Activated T-helper 1 cell treated with anti-CD3 and anti-CD28 coated beads, Interleukin-2, amount 50 U/mL, for 16 hours (primary cell): Measurements from ENCODE around the gene SRGAP2B.
"Not testable (repeated sequence)": the region's sequence is repeated elsewhere in the genome, so short reads cannot be mapped to it uniquely, and the experiment has no call there.

ENCODE experiments used
- DNase-seq, 2 donors: peaks; one replicate each; pipeline ENCODE4 v3.0.0-alpha.2; 2020; ENCODE audit warnings: low read depth in 1 of 2, low spot score in 1 of 2

SRGAP2B gene

DNA sequence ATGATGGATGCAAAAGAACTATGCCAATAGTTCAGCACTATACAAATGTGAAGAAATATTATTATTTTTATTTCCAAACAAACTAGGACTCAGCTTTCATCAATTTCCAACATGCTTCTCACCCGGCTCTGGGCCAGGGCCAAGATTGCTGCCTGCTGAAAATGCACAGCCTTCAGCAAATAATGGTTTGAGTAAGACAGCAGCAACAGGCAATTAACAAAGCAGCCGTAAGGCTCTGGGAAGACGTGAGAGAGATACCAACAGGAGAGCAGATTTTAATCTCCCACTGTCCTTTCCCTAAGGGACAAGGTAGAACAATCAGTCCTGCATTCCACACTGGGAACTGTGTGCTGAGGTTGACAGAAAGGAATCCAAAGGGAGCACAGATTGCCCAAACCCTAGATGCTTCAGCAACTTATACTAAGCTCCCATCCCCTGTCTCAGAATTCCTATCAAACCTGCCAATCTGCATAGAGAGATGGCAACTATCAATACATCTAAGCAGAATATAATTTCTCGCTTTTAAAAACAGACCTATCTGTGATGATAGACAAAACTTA lies 134.1 kb downstream of the SRGAP2B start:
- not testable (repeated sequence) for DNase-seq

DNA sequence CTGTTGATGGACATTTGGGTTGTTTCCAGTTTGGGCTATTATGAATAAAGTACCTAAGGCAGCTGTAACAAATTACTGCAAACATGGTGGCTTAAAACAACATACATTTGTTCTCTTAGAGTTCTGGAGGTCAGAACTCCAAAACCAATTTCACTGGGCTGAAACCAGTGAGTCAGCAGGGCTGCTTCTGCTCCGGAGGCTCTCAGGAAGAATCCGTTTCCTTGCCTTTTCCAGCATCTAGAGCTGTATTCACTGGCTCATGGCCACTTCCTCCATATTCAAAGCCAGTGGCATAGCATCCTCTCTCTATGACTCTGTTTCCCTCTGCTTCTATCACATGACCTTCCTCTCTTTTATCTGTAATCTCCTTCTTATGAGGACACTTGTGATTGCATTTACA lies 146.7 kb downstream of the SRGAP2B start:
- DNase-seq, result not testable (repeated sequence)

DNA sequence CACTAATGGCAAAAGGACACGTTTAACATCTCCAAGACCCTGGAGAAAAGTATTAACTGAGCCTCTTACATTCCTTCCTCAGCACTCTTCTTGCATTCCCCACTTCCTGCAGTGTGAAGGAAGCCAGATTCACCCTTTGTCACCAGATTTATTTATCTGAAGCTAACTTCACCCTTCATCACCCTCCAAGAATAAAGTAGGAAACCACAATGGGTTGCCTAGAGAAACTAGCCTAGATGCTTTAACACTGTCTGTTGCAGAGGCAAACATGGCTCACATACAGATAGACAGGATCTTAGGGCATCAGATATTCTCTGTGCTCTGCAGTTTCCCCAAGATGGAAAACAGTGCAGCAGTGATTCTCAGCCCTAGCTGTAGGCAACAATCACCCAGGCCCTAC lies 147.6 kb downstream of the SRGAP2B start:
- DNase-seq, result not testable (repeated sequence)

DNA sequence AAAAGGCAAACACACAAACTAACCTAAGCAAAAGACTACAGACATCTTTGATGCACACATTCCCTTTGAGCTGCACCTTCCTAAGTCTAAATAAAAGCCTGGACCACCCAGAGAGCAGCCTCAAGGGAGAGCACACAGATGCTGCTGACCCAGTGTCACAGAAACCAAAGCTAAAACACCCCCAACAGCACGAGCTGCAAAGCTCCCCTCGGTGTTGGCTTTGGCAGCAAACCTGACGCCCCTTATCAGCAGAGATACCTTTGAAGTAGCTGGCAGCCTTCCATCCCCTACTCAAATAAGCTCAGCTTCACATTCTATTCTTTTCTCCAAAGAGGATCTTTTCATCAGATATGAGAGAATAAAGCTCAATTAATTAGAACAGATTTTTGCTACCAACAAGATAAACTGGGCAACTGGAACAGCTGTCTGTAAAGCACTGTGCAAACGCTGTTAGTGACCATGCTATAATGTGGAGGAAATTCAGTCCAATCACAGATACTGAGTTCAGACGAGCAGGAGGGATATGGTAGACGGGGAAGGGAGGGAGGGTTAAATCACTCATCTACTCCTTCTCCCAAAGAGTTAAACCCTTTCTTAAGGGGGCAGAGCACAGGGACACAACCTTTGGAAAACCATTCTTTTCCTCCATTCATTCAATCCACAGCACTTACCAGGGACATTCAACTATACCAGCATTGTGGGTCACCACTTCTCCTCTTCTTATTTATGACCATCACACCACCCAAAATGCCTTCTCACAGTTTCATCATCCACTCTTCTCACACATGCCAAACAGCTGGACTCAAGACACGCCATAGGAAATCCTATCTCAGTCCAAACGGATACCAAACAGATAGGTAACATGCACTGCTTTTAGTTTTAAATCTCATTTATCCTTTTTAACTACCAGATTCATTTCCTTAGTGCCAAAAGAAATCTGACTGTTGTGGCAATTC lies 148.3 kb downstream of the SRGAP2B start:
- DNase-seq, result not testable (repeated sequence)

DNA sequence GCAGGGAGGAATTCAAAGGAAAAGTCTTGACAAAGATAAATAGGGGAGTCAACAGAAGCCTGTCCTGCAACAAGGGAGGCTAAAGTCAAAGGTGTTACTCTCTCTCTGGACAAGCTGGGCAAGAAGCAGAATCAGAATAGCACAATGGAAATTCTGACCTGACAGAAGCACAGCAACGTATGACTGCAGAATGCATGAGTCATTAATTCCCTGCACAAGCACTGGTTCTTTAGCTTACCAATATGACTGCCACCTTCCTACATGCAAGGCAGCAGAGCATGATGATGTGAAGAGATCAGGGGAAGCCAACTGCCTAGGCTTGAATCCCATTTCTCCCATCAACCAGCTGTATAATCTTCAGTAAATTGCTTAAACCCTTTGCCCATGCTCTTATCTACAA lies 153.4 kb downstream of the SRGAP2B start:
- DNase-seq, result not testable (repeated sequence)

DNA sequence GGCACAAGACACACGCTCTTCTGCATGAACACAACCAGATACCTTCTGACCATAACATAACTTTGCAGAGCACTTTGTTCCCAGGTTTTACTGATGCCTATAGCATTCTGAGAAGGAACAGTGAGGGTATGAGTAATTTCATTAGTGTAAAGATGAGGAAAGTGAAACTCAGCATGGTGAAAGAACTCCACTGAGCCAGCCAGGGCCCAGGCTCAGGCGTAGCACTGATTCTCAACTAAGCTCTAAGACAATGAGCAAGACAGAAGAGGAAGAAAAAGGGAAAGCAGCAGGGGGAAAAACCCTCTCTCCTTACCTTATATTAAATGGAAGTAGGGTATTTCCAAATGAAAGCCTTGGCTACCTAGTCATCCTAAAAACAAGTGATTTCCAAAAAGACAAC lies 155.1 kb downstream of the SRGAP2B start:
- DNase-seq, result not testable (repeated sequence)

DNA sequence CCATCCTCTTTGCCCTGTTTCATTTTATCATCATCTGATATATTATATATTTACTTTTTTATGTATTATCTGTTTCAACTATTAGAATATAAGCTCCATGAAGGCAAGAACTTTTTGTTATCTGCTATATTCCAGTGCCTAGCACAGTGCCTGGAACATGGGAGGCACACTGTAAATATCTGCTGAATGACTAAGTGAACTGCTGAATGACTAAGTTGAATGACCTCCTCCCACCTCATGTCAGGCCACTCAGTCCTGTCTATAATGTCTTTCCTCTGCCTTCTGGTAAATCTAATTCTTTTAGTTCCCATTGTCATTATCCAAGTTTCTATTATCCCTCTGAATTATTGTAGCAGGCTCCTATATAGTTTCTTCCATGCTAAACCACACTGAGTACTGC lies 156.5 kb downstream of the SRGAP2B start:
- not testable (repeated sequence) for DNase-seq

DNA sequence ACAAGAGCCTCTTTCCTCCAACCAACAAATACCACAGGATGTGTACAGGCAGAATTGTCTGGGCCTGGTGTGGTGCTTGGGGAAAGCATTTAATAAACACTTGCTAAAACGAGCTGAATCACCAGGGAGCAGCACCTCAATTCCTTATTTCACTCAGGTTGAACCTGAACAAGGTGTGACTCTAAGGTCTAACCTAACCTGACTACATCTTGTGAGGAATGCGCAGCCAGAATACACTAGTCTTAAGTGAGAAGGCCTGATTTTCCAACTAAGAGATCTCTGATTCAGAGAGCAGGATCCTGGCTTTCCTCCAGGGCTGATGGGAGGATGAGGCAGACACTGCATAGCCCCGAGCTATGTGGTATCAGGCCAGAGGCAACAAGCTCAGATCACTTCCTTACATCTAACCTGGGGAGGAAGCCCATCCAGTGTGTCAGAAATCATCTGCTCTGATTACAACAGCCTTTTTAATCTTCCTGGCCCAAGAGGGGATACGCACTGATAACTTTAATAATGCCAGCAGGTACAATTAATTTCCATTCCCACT lies 158.9 kb downstream of the SRGAP2B start:
- DNase-seq, result not testable (repeated sequence)

DNA sequence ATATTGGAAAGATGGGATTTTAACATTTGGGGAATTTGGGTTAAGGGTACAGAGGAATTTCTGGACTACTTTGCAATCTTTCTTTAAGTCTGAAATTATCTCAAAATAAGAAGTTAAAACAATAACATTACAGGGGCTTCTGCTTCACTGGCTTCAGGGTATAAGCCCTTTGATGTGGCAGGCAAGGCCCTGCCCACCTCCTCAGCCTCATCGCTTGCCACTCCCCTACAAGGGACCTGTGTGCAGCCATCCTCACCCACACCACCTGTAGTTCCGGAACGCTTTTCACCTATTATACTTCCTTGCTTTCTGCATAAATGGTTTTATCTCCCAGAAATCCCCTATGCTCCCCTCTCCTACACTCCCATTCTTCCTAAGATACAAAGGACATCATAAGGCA lies 159.8 kb downstream of the SRGAP2B start:
- not testable (repeated sequence) for DNase-seq

DNA sequence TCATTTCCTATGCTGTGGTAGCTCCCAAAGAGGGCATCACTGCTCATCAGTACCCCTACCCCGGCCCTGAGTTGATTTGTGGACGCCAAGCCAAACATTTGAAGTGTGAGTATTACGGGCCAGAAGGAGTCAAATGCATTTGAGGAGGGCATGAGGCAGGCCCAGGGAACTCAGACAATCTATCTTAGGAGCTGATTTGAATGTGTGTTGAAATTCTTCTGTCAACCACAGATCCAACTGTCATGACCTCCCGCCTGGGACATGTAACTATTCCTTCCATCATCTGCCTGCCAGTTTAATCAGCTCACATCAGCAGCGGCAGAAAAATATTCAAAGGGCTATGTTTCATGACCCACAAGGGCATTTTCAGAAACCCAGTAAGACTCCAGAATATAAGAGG lies 162.1 kb downstream of the SRGAP2B start:
- not testable (repeated sequence) for DNase-seq

DNA sequence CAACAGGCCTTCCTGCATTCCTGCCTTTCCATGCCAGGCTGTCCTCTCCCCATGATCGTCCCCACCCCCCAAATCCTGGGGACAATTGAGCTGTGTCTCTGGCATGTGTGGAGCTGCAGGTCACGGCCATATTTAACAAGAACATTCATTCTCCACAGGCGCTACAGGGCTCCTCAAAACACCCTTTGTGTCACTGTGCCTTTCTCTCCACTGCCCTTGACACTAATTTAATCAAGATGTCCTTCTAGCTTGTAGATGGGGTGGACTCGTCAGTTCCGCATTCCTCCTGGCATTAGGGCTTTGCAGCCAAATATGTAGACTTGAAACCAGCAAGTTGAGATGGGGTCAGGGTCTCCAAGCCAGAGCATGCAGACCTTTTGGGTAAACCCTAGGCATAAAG lies 163.0 kb downstream of the SRGAP2B start:
- DNase-seq, result not testable (repeated sequence)

DNA sequence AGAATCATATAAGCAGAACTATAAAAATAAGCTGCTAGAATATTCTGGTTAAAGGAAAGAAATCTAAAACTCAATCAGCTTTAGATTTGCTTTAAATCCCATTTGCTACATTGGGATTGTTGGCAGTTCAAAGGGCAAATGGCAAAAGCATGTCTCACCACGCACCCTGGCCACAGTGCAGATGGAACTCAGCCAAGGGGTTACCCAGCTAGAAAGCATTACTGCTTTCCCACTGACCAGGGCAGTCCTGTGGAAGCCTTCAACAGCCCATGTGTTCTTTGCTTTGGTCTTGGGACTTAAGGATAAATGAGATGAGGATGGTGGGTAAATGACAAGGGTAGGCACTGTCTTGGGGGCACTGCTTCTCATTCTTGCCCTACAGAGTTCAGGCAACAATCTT lies 163.6 kb downstream of the SRGAP2B start:
- not testable (repeated sequence) for DNase-seq

DNA sequence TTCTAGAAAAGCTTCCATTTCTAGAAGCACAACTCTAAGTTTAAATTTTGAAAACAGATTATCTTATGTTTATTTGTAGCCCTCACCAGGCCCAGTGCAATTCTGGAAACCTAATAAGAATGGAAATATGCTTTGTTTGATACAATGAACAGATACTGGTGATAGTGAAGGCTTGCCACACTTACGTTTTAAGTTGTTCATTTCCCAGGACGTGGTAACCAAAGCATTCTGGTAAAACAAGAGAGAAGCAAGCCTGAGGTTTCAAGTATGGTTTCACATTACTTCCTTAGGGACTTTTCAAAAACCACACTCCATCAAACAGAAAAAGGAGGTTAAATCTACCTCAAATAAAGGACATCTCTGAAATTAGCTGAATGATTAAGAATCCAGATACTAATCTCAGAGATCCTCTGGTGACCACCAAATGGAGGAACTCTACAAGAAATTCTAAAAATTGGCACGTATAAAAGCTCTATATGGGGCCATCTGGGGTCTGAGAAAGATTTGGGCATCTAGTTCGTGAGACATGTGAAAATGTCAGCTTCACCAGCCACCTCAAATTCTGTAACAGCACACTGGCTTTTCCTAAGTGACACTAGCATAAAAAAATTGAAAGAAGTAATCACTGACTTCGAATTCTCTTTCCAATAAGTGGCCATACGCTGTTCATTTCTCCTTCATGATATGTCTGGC lies 164.9 kb downstream of the SRGAP2B start:
- DNase-seq, result not testable (repeated sequence)

DNA sequence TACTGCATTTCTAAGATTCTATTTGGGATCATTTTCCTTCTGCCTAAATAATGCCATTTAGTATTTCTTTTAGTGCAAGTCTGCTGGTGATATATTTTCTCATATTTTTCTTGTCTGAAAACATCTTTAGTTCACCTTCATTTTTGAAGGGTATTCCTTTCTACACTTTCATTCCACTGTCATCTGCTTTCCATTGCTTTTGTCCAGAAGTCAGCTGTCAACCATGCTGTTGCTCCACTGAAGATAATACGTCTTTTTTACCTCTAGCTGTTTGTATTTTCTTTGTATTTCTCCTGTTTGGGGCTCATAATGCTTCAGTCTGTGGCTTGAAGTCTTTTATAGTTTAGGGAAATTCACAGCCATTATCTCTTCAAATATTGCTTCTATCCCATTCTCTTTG lies 167.8 kb downstream of the SRGAP2B start:
- DNase-seq, result not testable (repeated sequence)

DNA sequence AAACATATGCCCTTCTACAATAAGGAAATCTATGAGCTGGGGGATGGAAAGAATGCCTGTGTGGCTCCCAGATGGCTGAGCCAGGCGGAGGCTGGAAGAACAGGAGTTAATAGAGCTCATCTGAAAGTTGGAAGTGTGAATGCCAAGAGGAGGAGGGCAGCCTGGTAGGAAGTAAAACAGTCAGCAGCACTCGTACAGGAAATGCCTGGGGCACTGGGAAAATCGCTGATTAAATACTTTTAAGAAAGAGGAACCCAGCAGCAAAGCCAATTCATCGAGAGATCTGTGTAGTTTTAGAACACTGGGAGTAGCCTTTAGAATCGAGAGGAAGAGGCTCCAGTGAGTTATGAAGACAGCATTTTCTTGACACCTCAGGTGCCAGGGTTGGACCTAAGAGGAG lies 171.5 kb downstream of the SRGAP2B start:
- not testable (repeated sequence) for DNase-seq

DNA sequence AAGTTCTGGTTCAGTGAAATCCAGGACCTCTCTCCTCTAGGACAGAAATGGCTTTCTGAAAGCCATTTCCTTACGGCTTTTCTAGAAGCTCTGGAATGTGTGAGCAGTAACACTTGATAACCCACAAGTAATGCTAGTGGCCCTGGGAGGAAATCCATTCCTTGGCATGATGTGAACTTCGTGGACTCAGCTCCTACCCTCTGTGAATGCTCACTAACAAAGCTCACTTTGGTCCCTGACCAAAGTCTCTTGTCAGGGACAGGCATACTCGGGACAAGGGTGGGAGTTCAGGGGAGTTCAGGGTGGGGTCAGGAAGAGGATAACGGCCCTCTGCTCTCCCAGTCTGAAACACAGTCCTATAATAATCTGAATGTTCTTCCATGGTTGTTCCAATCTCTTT lies 172.3 kb downstream of the SRGAP2B start:
- not testable (repeated sequence) for DNase-seq

DNA sequence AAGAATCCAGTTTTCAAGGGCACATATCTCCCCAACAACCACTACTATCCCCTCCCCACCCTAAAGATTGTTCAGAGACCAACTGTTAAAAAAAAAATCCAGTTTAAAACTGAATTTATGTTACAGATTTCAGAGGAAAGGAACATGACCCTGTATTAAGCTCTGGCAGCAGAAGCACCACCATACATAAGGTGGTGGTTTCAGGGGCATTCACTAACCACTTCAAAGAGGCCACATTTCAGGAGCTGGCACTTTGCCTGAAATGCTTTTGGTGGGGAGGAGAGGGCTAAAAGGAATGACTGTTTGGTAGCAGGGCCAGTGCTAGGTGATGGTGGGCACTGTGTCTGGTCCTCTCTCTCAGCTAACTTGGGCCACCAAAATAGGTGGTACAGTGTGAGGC lies 176.0 kb downstream of the SRGAP2B start:
- not testable (repeated sequence) for DNase-seq

DNA sequence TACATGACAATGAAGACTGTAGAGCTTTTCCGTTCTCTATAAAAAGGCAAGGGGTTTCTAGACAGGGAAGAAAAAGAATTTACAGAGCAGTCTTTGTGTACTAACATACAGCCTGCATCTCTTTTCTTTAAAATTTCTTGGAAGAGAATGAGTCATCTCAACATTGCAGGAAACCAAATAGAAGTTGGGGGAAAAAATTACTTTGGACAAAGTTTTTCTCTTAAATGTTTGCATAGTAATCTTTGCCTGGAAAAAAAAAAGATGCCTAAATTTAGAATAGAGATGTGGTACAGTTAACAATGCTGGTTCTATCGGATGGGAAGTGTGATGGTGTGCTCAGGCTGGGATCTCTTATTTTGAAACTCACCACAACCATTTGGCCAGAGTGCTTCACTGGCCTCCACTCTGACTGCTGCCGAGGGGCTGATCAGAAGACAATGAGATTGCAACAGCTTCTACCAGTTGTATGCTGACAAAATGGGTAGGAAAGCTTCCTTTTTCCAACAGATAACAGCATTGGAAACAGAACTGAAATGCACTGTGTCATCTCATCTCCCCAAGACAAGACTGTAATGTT lies 177.0 kb downstream of the SRGAP2B start:
- DNase-seq, result not testable (repeated sequence)

DNA sequence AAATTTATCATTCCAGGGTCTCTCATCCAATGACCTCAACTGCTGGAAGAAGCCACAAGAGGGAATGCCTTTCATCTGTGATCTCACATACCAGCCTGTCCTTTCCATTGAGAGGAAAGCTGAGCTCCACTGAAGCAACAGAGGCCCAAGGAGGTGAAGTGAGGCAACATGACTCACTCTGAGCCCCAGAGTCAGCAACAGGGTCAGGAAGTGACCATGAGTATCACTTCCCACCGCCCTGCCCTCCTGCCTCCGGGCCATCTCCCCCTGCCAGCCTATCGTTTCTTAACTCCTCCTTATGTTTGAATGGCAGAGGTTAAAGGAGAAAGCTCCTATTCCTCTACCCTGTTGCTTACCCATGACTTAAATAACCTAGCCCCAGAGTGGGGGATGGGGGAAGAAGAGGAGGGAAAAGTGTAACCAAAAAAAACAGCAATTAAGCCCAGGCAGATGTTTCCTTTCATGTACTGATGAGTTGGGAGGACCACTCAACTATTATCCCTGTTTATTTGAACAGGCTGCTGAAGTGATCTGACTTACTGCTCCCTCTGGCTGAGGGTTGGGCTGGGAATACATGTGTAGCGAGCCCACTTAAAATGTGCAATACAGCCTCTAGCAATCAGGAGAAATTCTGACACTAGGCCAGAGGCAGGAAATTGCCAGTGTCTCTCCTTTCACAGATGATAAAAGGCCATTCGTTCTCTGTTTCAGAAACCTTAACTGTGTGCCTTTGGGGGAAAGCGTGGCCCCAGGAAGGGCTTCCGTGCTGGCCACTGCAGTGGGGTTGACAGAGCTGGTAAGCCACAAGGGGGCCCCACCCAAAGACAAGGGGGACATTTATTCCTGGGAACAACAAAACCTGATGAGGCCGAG lies 177.7 kb downstream of the SRGAP2B start:
- DNase-seq, result not testable (repeated sequence)
